Activated CD4-positive, alpha-beta memory T cell treated with anti-CD3 and anti-CD28 coated beads for 36 hours (primary cell): Measurements from ENCODE around the gene NXPH4. TPM values are rescaled to one million over a fixed set of nuclear protein-coding genes. Genes with fewer than 3 reads are reported as not detected.

Experiments used
- CTCF ChIA-PET: fragments of 350-600 bp; sonication (Branson Sonifier 250); formaldehyde crosslinking; loops from one replicate; lab custom pipeline; 2021; ENCODE audit warnings: antibody characterized with exemption, inconsistent platforms; lab: Charles Lee
- POLR2A ChIA-PET: fragments of 350-600 bp; sonication (Branson Sonifier 250); formaldehyde crosslinking; loops from one replicate; lab custom pipeline; 2021; ENCODE audit warnings: antibody characterized with exemption; lab: Charles Lee
- DNase-seq: peaks from one replicate; pipeline ENCODE4 v3.0.0-alpha.2; 2020
- H3K27ac Mint-ChIP-seq: one replicate; pipeline ENCODE4 v1.8.0; 2021; ENCODE audit warnings: mixed read lengths
- H3K27me3 Mint-ChIP-seq: one replicate; pipeline ENCODE4 v1.8.0; 2021; ENCODE audit warnings: mixed read lengths
- H3K36me3 Mint-ChIP-seq: one replicate; pipeline ENCODE4 v1.8.0; 2021; ENCODE audit warnings: mixed read lengths
- H3K4me1 Mint-ChIP-seq: one replicate; pipeline ENCODE4 v1.8.0; 2021; ENCODE audit warnings: low read depth, mixed read lengths
- H3K4me3 Mint-ChIP-seq: one replicate; pipeline ENCODE4 v1.8.0; 2021; ENCODE audit warnings: mild to moderate bottlenecking, mixed read lengths
- H3K9me3 Mint-ChIP-seq: one replicate; pipeline ENCODE4 v1.8.0; 2021; ENCODE audit warnings: mixed read lengths
- intact Hi-C: fragments of 100-400 bp; cut with micrococcal nuclease; formaldehyde crosslinking; loops from one replicate; pipeline ENCODE4 v1.15.1; 2023
- total RNA-seq, 2 experiments: library from RNA; stranded (reverse); gene quantifications; one replicate each; pipeline ENCODE4 v1.2.3, GENCODE V29; 2021

The NXPH4 gene
- total RNA-seq, 2 experiments from 2014 or later = 0.24 to 0.46 TPM

DNA sequence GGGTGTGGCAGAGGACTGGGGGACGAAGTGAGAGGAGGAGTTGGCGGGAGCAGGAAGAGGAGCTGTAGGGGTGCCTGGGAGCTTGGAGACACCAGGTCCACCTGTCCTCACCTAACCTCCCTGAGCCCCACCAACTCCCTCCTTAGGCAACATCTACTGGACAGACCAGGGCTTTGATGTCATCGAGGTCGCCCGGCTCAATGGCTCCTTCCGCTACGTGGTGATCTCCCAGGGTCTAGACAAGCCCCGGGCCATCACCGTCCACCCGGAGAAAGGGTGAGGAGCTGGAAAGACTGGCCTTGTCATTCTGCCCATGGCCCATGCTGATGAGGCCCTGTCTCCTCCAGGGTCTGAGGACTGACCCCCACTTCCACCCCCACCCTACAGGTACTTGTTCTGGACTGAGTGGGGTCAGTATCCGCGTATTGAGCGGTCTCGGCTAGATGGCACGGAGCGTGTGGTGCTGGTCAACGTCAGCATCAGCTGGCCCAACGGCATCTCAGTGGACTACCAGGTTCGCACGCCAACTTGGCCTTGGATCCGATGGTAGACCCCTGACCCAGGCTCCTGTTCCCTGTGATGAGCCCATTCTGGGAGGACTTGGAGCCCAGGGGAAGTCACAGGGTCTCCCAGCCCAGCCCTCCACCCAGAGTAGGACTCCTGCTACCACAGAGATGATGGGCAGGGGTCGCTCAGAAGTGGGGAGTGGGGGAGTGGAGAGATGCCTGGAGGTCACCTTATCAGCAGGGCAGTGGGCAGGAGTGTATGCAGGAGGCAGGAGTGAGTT lies 32.5 kb upstream of the NXPH4 start:
- ChIA-PET POLR2A (no interaction called here), CTCF (interaction anchor here (0.9 to 12.7 kb wide), 15 partner anchors 10 to 430 kb away, joined by 3 to 228 read pairs (median 4); partner anchors contain the start of genes HSD17B6, LRP1 and STAT6)
- no peak for DNase-seq
- H3K9me3 Mint-ChIP-seq = no peaks in the 10 kb centered on the region
- no peak overlapping the region for H3K27ac Mint-ChIP-seq
- no peak overlapping the region for H3K4me3 Mint-ChIP-seq
- intact Hi-C loops = loop anchor here (1.0 to 5.0 kb wide), 4 partner anchors 60 to 432 kb away; partner anchors contain the start of gene PRIM1
- H3K4me1 Mint-ChIP-seq = no peaks in the 10 kb centered on the region
- no peaks in the 10 kb centered on the region for H3K27me3 Mint-ChIP-seq
- no peaks in the 10 kb centered on the region for H3K36me3 Mint-ChIP-seq

DNA sequence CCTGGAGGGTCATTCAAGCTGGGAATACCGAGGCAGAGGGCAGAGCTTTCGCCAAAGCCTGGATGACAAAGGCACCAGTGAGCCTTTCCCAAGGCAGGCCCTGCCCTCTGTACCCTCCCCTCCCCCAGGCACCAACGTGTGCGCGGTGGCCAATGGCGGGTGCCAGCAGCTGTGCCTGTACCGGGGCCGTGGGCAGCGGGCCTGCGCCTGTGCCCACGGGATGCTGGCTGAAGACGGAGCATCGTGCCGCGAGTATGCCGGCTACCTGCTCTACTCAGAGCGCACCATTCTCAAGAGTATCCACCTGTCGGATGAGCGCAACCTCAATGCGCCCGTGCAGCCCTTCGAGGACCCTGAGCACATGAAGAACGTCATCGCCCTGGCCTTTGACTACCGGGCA lies 31.2 kb upstream of the NXPH4 start:
- ChIA-PET POLR2A (no interaction called here), CTCF (interaction anchor here (1.2 to 12.7 kb wide), 3 partner anchors 10 to 62 kb away, joined by 4 to 228 read pairs (median 15); partner anchors contain the start of gene LRP1)
- no peak for DNase-seq
- no peaks in the 10 kb centered on the region for H3K36me3 Mint-ChIP-seq
- H3K27me3 Mint-ChIP-seq = no peaks in the 10 kb centered on the region
- no peaks in the 10 kb centered on the region for H3K9me3 Mint-ChIP-seq
- H3K4me1 Mint-ChIP-seq = no peaks in the 10 kb centered on the region
- no peak overlapping the region for H3K4me3 Mint-ChIP-seq
- intact Hi-C loops = no loop called here
- H3K27ac Mint-ChIP-seq = no peak overlapping the region

DNA sequence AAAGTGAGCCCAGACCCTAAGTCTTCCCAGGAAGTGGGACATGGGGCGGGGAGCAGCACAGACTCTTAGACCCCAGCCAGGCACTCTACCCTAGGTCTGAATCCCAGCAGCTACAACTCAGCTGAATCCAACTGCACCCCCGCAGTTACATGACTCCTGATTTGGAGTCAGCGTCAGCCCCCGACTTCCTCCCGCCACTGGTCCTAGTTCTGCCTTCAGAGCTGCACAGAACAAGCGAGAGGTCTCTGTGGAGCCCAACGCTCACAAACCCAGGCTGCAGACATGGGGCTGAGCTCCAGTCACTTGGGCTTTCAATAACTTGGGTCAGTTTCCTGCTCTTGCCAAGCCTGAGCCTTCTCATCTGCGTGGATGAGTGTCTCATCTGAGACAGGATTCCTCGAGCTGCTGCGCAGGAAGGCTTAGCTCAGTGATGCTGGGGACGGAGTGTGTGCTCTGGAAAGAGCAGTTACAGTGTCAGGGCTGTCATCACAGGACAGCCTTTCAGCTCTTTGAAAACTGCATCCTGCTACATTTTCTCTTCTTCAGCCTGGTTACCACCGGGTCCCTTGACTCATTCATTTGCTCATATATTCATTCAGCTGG lies 30.6 kb upstream of the NXPH4 start:
- H3K27me3 Mint-ChIP-seq = no peaks in the 10 kb centered on the region
- ChIA-PET POLR2A (no interaction called here), CTCF (interaction anchor here (1.1 to 12.7 kb wide), 5 partner anchors 9 to 74 kb away, joined by 3 to 228 read pairs (median 10); partner anchors contain the start of genes LRP1 and STAT6)
- DNase-seq = no peak
- no peaks in the 10 kb centered on the region for H3K4me1 Mint-ChIP-seq
- no peak overlapping the region for H3K27ac Mint-ChIP-seq
- H3K9me3 Mint-ChIP-seq = no peaks in the 10 kb centered on the region
- H3K36me3 Mint-ChIP-seq = no peaks in the 10 kb centered on the region
- intact Hi-C loops = no loop called here
- H3K4me3 Mint-ChIP-seq = no peak overlapping the region

DNA sequence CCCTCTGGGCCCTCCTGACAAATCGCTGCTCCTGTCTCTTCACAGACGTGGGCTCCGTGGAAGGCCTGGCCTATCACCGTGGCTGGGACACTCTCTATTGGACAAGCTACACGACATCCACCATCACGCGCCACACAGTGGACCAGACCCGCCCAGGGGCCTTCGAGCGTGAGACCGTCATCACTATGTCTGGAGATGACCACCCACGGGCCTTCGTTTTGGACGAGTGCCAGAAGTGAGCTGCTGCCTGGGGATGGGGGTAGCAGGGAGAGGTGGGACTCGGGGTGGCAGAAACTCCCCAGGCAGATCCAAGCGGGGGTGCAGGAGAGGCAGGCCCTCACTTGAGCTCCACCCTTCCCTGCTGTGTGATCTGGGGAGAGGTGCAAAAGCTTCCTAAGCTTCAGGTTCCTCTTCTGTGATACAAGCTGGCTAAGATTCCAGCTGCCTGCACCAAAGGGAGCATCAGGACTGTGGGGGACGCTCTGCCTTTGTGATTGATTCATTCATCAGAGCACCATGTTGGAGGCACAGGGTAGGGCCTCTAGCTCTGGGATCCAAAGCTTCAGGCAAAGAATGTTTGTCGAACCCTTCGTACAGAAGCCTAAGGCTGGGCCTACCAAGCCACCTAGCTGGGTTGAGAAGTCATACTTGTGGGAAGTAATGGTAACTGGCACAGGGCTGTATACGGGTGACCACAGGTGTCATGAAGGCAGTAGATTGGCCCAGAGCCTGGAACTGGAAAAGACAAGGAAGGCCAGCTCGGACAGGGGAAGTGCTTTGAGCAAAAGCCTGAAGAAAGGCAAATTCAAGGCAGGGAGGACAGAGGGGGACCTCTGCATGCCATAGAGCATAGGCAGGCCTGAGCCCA lies 29.1 kb upstream of the NXPH4 start:
- H3K4me1 Mint-ChIP-seq = no peaks in the 10 kb centered on the region
- no peak for DNase-seq
- intact Hi-C loops = no loop called here
- H3K27ac Mint-ChIP-seq = no peak overlapping the region
- no peaks in the 10 kb centered on the region for H3K36me3 Mint-ChIP-seq
- no peaks in the 10 kb centered on the region for H3K9me3 Mint-ChIP-seq
- H3K27me3 Mint-ChIP-seq = no peaks in the 10 kb centered on the region
- no peak overlapping the region for H3K4me3 Mint-ChIP-seq
- ChIA-PET CTCF (interaction anchor here (0.5 to 12.7 kb wide), 5 partner anchors 12 to 155 kb away, joined by 3 to 228 read pairs (median 10); partner anchors contain the start of genes LRP1 and STAT6), POLR2A (no interaction called here)

DNA sequence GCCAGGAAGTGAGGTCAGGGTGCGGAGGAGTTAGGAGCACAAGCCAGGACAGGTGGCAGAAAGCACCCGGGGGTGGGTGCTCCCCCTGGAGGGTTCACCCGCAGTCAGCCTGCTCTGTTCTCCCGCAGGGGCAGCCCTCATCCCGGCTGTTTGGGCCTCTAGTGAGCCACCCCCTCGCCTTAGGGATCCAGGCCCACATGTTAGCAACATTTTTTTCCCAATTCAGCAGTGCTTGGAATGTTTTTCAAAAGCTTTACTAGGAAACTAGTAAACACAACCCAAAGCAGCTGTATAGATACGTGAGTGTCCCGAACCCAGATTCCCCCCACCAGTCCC lies 28.5 kb upstream of the NXPH4 start:
- ChIA-PET CTCF (interaction anchor here (0.6 to 12.7 kb wide), 5 partner anchors 10 to 76 kb away, joined by 3 to 228 read pairs (median 10); partner anchors contain the start of genes LRP1 and STAT6), POLR2A (no interaction called here)
- Mint-ChIP-seq H3K27me3 (no peaks in the 10 kb centered on the region), H3K4me3 (no peak overlapping the region), H3K27ac (no peak overlapping the region), H3K4me1 (no peaks in the 10 kb centered on the region), H3K36me3 (no peaks in the 10 kb centered on the region), H3K9me3 (no peaks in the 10 kb centered on the region)
- intact Hi-C loops = no loop called here
- DNase-seq = no peak

DNA sequence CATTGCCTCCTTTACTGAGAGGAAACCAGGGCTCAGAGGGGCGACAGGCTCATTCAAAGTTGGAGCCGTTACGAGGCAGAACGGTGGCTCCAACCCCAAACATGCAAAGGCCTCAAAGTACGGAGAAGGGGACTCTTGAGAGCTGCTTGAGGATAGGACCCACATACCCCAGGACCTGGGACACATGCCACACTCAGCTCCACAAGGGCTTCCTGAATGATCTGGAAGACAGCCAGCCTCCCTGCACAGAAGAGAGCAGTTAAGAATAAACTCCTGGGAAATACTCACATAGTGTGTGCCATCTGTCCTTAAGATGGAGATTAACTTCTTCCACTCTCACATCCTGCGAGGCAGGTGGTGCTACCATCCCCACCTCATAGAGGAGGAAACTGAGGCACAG lies 26.6 kb upstream of the NXPH4 start:
- POLR2A ChIA-PET = no interaction called here

DNA sequence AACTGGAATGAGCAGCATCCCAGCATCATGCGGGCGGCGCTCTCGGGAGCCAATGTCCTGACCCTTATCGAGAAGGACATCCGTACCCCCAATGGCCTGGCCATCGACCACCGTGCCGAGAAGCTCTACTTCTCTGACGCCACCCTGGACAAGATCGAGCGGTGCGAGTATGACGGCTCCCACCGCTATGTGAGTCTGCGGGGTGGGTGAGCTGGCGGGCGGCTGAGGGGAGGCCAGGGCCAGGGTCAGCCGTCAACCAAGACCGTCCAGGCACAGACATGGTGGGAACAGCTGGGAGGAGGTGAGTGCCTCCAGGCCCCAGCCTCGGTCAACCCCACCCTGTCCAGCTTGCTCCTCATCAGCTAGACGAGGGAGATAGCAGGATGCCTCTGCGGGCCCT lies 25.8 kb upstream of the NXPH4 start:
- Mint-ChIP-seq H3K27ac (no peak overlapping the region), H3K9me3 (no peaks in the 10 kb centered on the region), H3K27me3 (no peaks in the 10 kb centered on the region), H3K4me1 (no peaks in the 10 kb centered on the region), H3K36me3 (no peaks in the 10 kb centered on the region), H3K4me3 (no peak overlapping the region)
- CTCF ChIA-PET = interaction anchor here (1.4 to 12.7 kb wide), 2 partner anchors 51 to 67 kb away, joined by 5 to 228 read pairs; partner anchors contain the start of gene LRP1
- no peak for DNase-seq
- POLR2A ChIA-PET = no interaction called here
- intact Hi-C loops = no loop called here

More for the DNA sequence above, 26.6 kb upstream of the NXPH4 start:
- Mint-ChIP-seq H3K4me3 (no peak overlapping the region), H3K27me3 (no peaks in the 10 kb centered on the region), H3K27ac (no peak overlapping the region), H3K36me3 (no peaks in the 10 kb centered on the region), H3K9me3 (no peaks in the 10 kb centered on the region), H3K4me1 (no peaks in the 10 kb centered on the region)
- CTCF ChIA-PET = interaction anchor here (1.4 to 12.7 kb wide), 2 partner anchors 52 to 66 kb away, joined by 5 to 228 read pairs; partner anchors contain the start of gene LRP1
- no peak for DNase-seq
- intact Hi-C loops = no loop called here

DNA sequence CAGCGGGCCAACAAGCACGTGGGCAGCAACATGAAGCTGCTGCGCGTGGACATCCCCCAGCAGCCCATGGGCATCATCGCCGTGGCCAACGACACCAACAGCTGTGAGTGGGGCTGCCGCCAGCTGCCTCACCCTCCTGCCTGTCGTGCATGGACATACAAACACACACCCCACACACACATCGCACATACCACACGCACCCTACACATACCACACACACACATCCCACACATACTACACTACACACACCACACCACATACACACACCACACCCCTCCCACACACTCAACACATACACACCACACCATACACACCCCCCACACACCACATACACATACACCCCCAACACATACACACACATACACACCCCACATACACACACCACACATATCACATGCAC lies 25.2 kb upstream of the NXPH4 start:
- DNase-seq = no peak
- Mint-ChIP-seq H3K4me1 (no peaks in the 10 kb centered on the region), H3K27ac (no peak overlapping the region), H3K27me3 (no peaks in the 10 kb centered on the region), H3K36me3 (no peaks in the 10 kb centered on the region), H3K9me3 (no peaks in the 10 kb centered on the region), H3K4me3 (no peak overlapping the region)
- ChIA-PET POLR2A (no interaction called here), CTCF (interaction anchor here (12.7 kb wide), 1 partner anchor 68 kb away, joined by 228 read pairs; the partner anchor contains the start of gene LRP1)
- intact Hi-C loops = no loop called here

DNA sequence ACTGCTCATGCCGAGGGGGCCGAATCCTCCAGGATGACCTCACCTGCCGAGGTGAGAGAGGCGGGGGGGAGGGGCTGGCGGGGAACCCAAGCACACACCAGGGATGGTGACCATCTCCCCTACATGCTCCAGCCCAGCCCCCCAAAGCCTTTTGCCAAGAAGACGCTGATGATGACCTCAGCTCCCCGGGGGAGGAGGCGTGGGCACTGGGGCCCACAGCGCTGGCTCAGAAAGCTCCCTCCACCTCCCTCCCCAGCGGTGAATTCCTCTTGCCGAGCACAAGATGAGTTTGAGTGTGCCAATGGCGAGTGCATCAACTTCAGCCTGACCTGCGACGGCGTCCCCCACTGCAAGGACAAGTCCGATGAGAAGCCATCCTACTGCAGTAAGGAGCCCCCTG lies 23.7 kb upstream of the NXPH4 start:
- H3K27ac Mint-ChIP-seq = no peak overlapping the region
- H3K9me3 Mint-ChIP-seq = no peaks in the 10 kb centered on the region
- H3K4me3 Mint-ChIP-seq = no peak overlapping the region
- CTCF ChIA-PET = no interaction called here
- POLR2A ChIA-PET = no interaction called here
- intact Hi-C loops = no loop called here
- H3K4me1 Mint-ChIP-seq = no peaks in the 10 kb centered on the region
- no peaks in the 10 kb centered on the region for H3K36me3 Mint-ChIP-seq
- no peaks in the 10 kb centered on the region for H3K27me3 Mint-ChIP-seq
- DNase-seq = no peak

DNA sequence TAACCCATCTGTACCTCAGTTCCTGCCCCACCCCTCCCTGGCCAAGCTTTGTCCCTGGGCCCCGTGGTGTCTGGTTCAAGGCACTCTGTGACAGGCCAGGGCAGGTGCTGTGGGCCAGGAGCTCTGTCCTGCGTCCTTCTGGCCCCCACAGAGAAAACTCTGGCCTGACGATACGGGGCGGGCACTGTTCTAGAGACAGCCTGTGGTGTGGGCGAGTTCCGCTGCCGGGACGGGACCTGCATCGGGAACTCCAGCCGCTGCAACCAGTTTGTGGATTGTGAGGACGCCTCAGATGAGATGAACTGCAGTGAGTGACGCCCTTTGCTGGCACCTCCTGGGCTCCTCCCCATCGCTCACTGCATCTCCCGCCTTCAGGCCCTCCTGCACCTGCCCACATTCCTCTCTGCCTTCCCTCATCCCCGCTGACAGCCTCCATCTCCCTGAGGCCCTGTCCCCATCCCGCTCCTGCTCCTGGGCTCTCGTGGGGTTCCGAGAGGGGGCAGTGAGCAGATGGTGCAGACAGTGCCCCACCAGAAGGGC lies 22.8 kb upstream of the NXPH4 start:
- DNase-seq = no peak
- Mint-ChIP-seq H3K9me3 (no peaks in the 10 kb centered on the region), H3K4me1 (no peaks in the 10 kb centered on the region), H3K27ac (no peak overlapping the region), H3K36me3 (no peaks in the 10 kb centered on the region), H3K27me3 (no peaks in the 10 kb centered on the region), H3K4me3 (no peak overlapping the region)
- ChIA-PET POLR2A (no interaction called here), CTCF (no interaction called here)
- intact Hi-C loops = no loop called here

DNA sequence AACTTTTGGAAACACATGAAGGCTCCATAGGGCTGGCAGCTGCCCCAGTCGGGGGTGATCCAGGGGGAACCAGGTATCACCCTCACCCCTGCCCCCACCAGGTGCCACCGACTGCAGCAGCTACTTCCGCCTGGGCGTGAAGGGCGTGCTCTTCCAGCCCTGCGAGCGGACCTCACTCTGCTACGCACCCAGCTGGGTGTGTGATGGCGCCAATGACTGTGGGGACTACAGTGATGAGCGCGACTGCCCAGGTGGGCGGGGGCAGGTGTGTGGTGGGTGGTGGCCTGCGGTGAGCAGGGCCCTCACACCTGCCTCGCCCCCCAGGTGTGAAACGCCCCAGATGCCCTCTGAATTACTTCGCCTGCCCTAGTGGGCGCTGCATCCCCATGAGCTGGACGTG lies 22.3 kb upstream of the NXPH4 start:
- H3K27ac Mint-ChIP-seq = no peak overlapping the region
- H3K27me3 Mint-ChIP-seq = no peaks in the 10 kb centered on the region
- H3K4me3 Mint-ChIP-seq = no peak overlapping the region
- no peaks in the 10 kb centered on the region for H3K9me3 Mint-ChIP-seq
- no peaks in the 10 kb centered on the region for H3K4me1 Mint-ChIP-seq
- ChIA-PET POLR2A (no interaction called here), CTCF (no interaction called here)
- intact Hi-C loops = no loop called here
- no peak for DNase-seq
- H3K36me3 Mint-ChIP-seq = no peaks in the 10 kb centered on the region
